ENCODE measurements around the gene TTLL1. TPM values are rescaled to one million over a fixed set of nuclear protein-coding genes. Genes with fewer than 3 reads are reported as not detected.
"Not testable (repeated sequence)": the region's sequence is repeated elsewhere in the genome, so short reads cannot be mapped to it uniquely, and the experiment has no call there.

Gene TTLL1
- total and polyA plus RNA-seq, 4 donors: 3.0 to 5.9 (median 5.1) TPM

- intact Hi-C loops (cut with DNase I): loop anchor here (10.0 kb wide), 2 partner anchors 174 to 264 kb away; no protein-coding TSS in a partner anchor
- no peak overlapping the region for H3K27ac ChIP-seq (ENCODE audit: low read depth in 1 of 2, low read length in 2 of 2)
- H3K36me3 ChIP-seq (ENCODE audit: control insufficient read depth in 1 of 2, insufficient read depth in 2 of 2, low read length in 1 of 2): no peaks in the 10 kb centered on the region
- WGBS, 2 donors: 94 to 95% methylated on average over 15 of the region's 15 CpGs
- ATAC-seq (ENCODE audit: low FRiP score) (no peak), DNase-seq (no peak)
- no peaks in the 10 kb centered on the region for H3K4me1 ChIP-seq (ENCODE audit: control insufficient read depth in 1 of 2, insufficient read depth in 2 of 2, low read length in 2 of 2)
- H3K27me3 ChIP-seq (ENCODE audit: control insufficient read depth in 1 of 2, insufficient read depth in 2 of 2, low read length in 1 of 2): no peaks in the 10 kb centered on the region
- H3K9me3 ChIP-seq (ENCODE audit: control insufficient read depth, low read length): no peaks in the 10 kb centered on the region
- H3K4me3 ChIP-seq (ENCODE audit: low read length in 2 of 2): no peak overlapping the region
Observed at GRCh38 chr22:43038325-43038724, 50.9 kb downstream of the TTLL1 start.

- H3K4me1 ChIP-seq (ENCODE audit: control insufficient read depth in 1 of 2, insufficient read depth in 2 of 2, low read length in 2 of 2): no peaks in the 10 kb centered on the region
- no peaks in the 10 kb centered on the region for H3K36me3 ChIP-seq (ENCODE audit: control insufficient read depth in 1 of 2, insufficient read depth in 2 of 2, low read length in 1 of 2)
- no peak overlapping the region for H3K4me3 ChIP-seq (ENCODE audit: low read length in 2 of 2)
- WGBS, 2 donors: 65 to 66% methylated on average over 19 of the region's 19 CpGs
- intact Hi-C loops (cut with DNase I): loop anchor here (10.0 kb wide), 2 partner anchors 172 to 262 kb away; no protein-coding TSS in a partner anchor
- no peaks in the 10 kb centered on the region for H3K27me3 ChIP-seq (ENCODE audit: control insufficient read depth in 1 of 2, insufficient read depth in 2 of 2, low read length in 1 of 2)
- ATAC-seq (ENCODE audit: low FRiP score) (peak; percentile 77), DNase-seq (peak; percentile 70 to 88)
- H3K27ac ChIP-seq (ENCODE audit: low read depth in 1 of 2, low read length in 2 of 2): no peak overlapping the region
- H3K9me3 ChIP-seq (ENCODE audit: control insufficient read depth, low read length): no peaks in the 10 kb centered on the region
Observed at GRCh38 chr22:43036282-43036829, 52.8 kb downstream of the TTLL1 start.

- Histone ChIP-seq H3K4me1 (ENCODE audit: control insufficient read depth in 1 of 2, insufficient read depth in 2 of 2, low read length in 2 of 2) (no peaks in the 10 kb centered on the region), H3K4me3 (ENCODE audit: low read length in 2 of 2) (no peak overlapping the region), H3K9me3 (ENCODE audit: control insufficient read depth, low read length) (no peaks in the 10 kb centered on the region), H3K27me3 (ENCODE audit: control insufficient read depth in 1 of 2, insufficient read depth in 2 of 2, low read length in 1 of 2) (no peaks in the 10 kb centered on the region), H3K27ac (ENCODE audit: low read depth in 1 of 2, low read length in 2 of 2) (no peak overlapping the region), H3K36me3 (ENCODE audit: control insufficient read depth in 1 of 2, insufficient read depth in 2 of 2, low read length in 1 of 2) (no peaks in the 10 kb centered on the region)
- ATAC-seq (ENCODE audit: low FRiP score): no peak
- WGBS, 2 donors: 81 to 85% methylated on average over 9 of the region's 9 CpGs
- intact Hi-C loops (cut with DNase I): loop anchor here (2.0 to 10.0 kb wide), 3 partner anchors 168 to 260 kb away; no protein-coding TSS in a partner anchor
- no peak for DNase-seq
Observed at GRCh38 chr22:43035250-43035649, 53.9 kb downstream of the TTLL1 start.

- H3K4me3 ChIP-seq (ENCODE audit: low read length in 2 of 2): no peak overlapping the region
- no peaks in the 10 kb centered on the region for H3K4me1 ChIP-seq (ENCODE audit: control insufficient read depth in 1 of 2, insufficient read depth in 2 of 2, low read length in 2 of 2)
- intact Hi-C loops (cut with DNase I): loop anchor here (10.0 kb wide), 2 partner anchors 167 to 257 kb away; no protein-coding TSS in a partner anchor
- WGBS, 2 donors: 83 to 96% methylated on average over 3 of the region's 3 CpGs
- no peaks in the 10 kb centered on the region for H3K36me3 ChIP-seq (ENCODE audit: control insufficient read depth in 1 of 2, insufficient read depth in 2 of 2, low read length in 1 of 2)
- ATAC-seq (ENCODE audit: low FRiP score): no peak
- no peaks in the 10 kb centered on the region for H3K9me3 ChIP-seq (ENCODE audit: control insufficient read depth, low read length)
- DNase-seq: no peak
- H3K27me3 ChIP-seq (ENCODE audit: control insufficient read depth in 1 of 2, insufficient read depth in 2 of 2, low read length in 1 of 2): no peaks in the 10 kb centered on the region
- H3K27ac ChIP-seq (ENCODE audit: low read depth in 1 of 2, low read length in 2 of 2): no peak overlapping the region
Observed at GRCh38 chr22:43031617-43032016, 57.6 kb downstream of the TTLL1 start.

- Histone ChIP-seq H3K36me3 (ENCODE audit: control insufficient read depth in 1 of 2, insufficient read depth in 2 of 2, low read length in 1 of 2) (no peaks in the 10 kb centered on the region), H3K27me3 (ENCODE audit: control insufficient read depth in 1 of 2, insufficient read depth in 2 of 2, low read length in 1 of 2) (no peaks in the 10 kb centered on the region), H3K27ac (ENCODE audit: low read depth in 1 of 2, low read length in 2 of 2) (no peak overlapping the region), H3K4me3 (ENCODE audit: low read length in 2 of 2) (no peak overlapping the region), H3K9me3 (ENCODE audit: control insufficient read depth, low read length) (no peaks in the 10 kb centered on the region), H3K4me1 (ENCODE audit: control insufficient read depth in 1 of 2, insufficient read depth in 2 of 2, low read length in 2 of 2) (no peaks in the 10 kb centered on the region)
- WGBS, 2 donors: 84 to 91% methylated on average over 6 of the region's 6 CpGs
- ATAC-seq (ENCODE audit: low FRiP score) (no peak), DNase-seq (no peak)
- intact Hi-C loops (cut with DNase I): loop anchor here in 1 of 2 donors (5.0 to 10.0 kb wide), 2 partner anchors 114 to 151 kb away; no protein-coding TSS in a partner anchor
Observed at GRCh38 chr22:43018615-43019014, 70.6 kb downstream of the TTLL1 start.

GRCh38 chr22:43017525-43018460 is 71.4 kb downstream of the TTLL1 start:
- H3K4me1 ChIP-seq (ENCODE audit: control insufficient read depth in 1 of 2, insufficient read depth in 2 of 2, low read length in 2 of 2): no peaks in the 10 kb centered on the region
- no peaks in the 10 kb centered on the region for H3K36me3 ChIP-seq (ENCODE audit: control insufficient read depth in 1 of 2, insufficient read depth in 2 of 2, low read length in 1 of 2)
- intact Hi-C loops (cut with DNase I): loop anchor here in 1 of 2 donors (5.0 to 10.0 kb wide), 2 partner anchors 113 to 150 kb away; no protein-coding TSS in a partner anchor
- no peaks in the 10 kb centered on the region for H3K27me3 ChIP-seq (ENCODE audit: control insufficient read depth in 1 of 2, insufficient read depth in 2 of 2, low read length in 1 of 2)
- H3K9me3 ChIP-seq (ENCODE audit: control insufficient read depth, low read length): no peaks in the 10 kb centered on the region
- no peak overlapping the region for H3K4me3 ChIP-seq (ENCODE audit: low read length in 2 of 2)
- 77 to 84% methylated on average over 10 of the region's 10 CpGs for WGBS, 2 donors
- ATAC-seq (ENCODE audit: low FRiP score) (no peak), DNase-seq (no peak)
- no peak overlapping the region for H3K27ac ChIP-seq (ENCODE audit: low read depth in 1 of 2, low read length in 2 of 2)

GRCh38 chr22:43016150-43016549 is 73.0 kb downstream of the TTLL1 start:
- H3K36me3 ChIP-seq (ENCODE audit: control insufficient read depth in 1 of 2, insufficient read depth in 2 of 2, low read length in 1 of 2); H3K4me1 ChIP-seq (ENCODE audit: control insufficient read depth in 1 of 2, insufficient read depth in 2 of 2, low read length in 2 of 2); H3K4me3 ChIP-seq (ENCODE audit: low read length in 2 of 2); H3K27me3 ChIP-seq (ENCODE audit: control insufficient read depth in 1 of 2, insufficient read depth in 2 of 2, low read length in 1 of 2); ATAC-seq (ENCODE audit: low FRiP score); H3K9me3 ChIP-seq (ENCODE audit: control insufficient read depth, low read length); DNase-seq; H3K27ac ChIP-seq (ENCODE audit: low read depth in 1 of 2, low read length in 2 of 2): not testable (repeated sequence)
- WGBS, 2 donors: 95 to 99% methylated on average over 5 of the region's 5 CpGs
- intact Hi-C loops (cut with DNase I): loop anchor here in 1 of 2 donors (5.0 to 10.0 kb wide), 2 partner anchors 111 to 149 kb away; no protein-coding TSS in a partner anchor

GRCh38 chr22:43015677-43016042 is 73.5 kb downstream of the TTLL1 start:
- Histone ChIP-seq H3K4me1 (ENCODE audit: control insufficient read depth in 1 of 2, insufficient read depth in 2 of 2, low read length in 2 of 2) (no peaks in the 10 kb centered on the region), H3K27ac (ENCODE audit: low read depth in 1 of 2, low read length in 2 of 2) (no peak overlapping the region), H3K36me3 (ENCODE audit: control insufficient read depth in 1 of 2, insufficient read depth in 2 of 2, low read length in 1 of 2) (no peaks in the 10 kb centered on the region), H3K4me3 (ENCODE audit: low read length in 2 of 2) (peak overlapping the region; percentile 49 to 63), H3K27me3 (ENCODE audit: control insufficient read depth in 1 of 2, insufficient read depth in 2 of 2, low read length in 1 of 2) (no peaks in the 10 kb centered on the region), H3K9me3 (ENCODE audit: control insufficient read depth, low read length) (no peaks in the 10 kb centered on the region)
- 20 to 21% methylated on average over 5 of the region's 5 CpGs for WGBS, 2 donors
- no peak for ATAC-seq (ENCODE audit: low FRiP score)
- DNase-seq: no peak
- intact Hi-C loops (cut with DNase I): loop anchor here in 1 of 2 donors (5.0 to 10.0 kb wide), 2 partner anchors 111 to 148 kb away; no protein-coding TSS in a partner anchor

All from aorta (tissue), 5 donors.